Measurements from ENCODE around the gene ARHGAP44. TPM values are rescaled to one million over a fixed set of nuclear protein-coding genes. Genes with fewer than 3 reads are reported as not detected.

ARHGAP44 gene
- total and polyA plus RNA-seq, 10 donors = 0.54 to 2.6 (median 1.6) TPM

DNA sequence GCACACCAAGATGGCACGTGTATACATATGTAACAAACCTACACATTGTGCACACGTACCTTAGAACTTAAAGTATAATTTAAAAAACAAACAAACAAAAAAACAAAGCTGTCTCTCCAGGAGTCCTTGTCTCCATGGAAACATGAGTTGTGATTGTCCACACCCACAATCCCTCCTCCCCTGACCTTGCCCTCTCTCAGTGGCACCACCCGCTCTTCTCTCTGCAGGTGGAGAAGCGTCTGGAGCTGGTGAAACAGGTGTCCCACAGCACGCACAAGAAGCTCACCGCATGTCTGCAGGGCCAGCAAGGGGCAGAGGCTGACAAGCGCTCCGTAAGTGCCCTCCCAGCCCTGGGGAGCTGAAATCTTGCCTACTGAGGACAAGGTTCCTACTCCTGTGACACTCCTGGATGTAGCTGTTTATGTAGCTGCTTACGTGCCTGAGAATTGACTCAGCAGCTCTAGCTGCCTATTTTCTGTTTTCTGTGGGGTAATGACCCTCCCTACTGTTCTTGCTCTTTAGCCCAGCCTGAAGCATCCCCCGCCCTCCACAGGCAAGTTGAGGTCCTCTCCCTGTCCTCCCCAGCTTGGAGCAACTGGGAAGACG, 107.0 kb downstream of the ARHGAP44 start:
- no peaks in the 10 kb centered on the region for H3K4me1 ChIP-seq
- intact Hi-C loops (cut with DNase I; ENCODE audit: low total_unique reads) = no loop called here
- no peaks in the 10 kb centered on the region for H3K36me3 ChIP-seq
- H3K4me3 ChIP-seq = no peak overlapping the region
- DNase-seq = no peak
- H3K27ac ChIP-seq = no peak overlapping the region
- H3K27me3 ChIP-seq (replicated peaks in 1 of 7) = no peaks in the 10 kb centered on the region
- TF ChIP-seq POLR2AphosphoS5 (IDR thresholded peaks at IDR 0.05) = no peak
- TF ChIP-seq, protein P1, sequence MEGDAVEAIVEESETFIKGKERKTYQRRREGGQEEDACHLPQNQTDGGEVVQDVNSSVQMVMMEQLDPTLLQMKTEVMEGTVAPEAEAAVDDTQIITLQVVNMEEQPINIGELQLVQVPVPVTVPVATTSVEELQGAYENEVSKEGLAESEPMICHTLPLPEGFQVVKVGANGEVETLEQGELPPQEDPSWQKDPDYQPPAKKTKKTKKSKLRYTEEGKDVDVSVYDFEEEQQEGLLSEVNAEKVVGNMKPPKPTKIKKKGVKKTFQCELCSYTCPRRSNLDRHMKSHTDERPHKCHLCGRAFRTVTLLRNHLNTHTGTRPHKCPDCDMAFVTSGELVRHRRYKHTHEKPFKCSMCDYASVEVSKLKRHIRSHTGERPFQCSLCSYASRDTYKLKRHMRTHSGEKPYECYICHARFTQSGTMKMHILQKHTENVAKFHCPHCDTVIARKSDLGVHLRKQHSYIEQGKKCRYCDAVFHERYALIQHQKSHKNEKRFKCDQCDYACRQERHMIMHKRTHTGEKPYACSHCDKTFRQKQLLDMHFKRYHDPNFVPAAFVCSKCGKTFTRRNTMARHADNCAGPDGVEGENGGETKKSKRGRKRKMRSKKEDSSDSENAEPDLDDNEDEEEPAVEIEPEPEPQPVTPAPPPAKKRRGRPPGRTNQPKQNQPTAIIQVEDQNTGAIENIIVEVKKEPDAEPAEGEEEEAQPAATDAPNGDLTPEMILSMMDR (IDR thresholded peaks at IDR 0.05 in 8 of 11, conservative IDR thresholded peaks at IDR 0.05 in 3 of 11) = no peak
- TF ChIP-seq POLR2A (IDR thresholded peaks at IDR 0.05) = no peak
- WGBS, 5 donors = 85 to 92% (median 87%) methylated on average over 11 of the region's 11 CpGs
- H3K9me3 ChIP-seq = peaks cover 0 to 42% (median 22%) of the 10 kb centered on the region in 8 donors

DNA sequence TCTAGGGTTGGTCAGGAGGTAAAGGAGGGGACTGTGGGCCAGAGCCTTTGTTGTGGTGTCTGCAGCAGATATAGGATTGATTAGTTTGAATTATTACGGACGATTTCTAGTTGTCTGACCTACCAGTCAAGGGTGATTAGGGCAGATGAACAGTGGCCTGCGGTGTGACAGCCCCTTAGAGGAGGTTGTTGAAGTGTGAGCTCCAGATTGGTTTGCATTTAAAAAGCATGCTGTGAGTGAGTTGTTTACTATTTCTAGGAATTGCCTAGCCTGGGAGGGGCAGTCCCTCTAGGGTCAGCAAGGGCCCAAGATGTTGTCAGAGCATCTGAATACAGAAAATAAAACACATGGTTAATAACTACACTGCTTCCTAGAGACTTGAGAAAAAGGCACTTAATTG, 108.8 kb downstream of the ARHGAP44 start:
- TF ChIP-seq POLR2A (IDR thresholded peaks at IDR 0.05) (no peak), POLR2AphosphoS5 (IDR thresholded peaks at IDR 0.05) (no peak)
- TF ChIP-seq, protein P1 (IDR thresholded peaks at IDR 0.05 in 8 of 11, conservative IDR thresholded peaks at IDR 0.05 in 3 of 11) = no peak
- H3K27ac ChIP-seq = no peak overlapping the region
- no peak for DNase-seq
- 51 to 69% (median 62%) methylated on average over 3 of the region's 3 CpGs for whole genome bisulfite sequencing, 5 donors
- H3K36me3 ChIP-seq = no peaks in the 10 kb centered on the region
- H3K27me3 ChIP-seq (replicated peaks in 1 of 7) = no peaks in the 10 kb centered on the region
- H3K4me1 ChIP-seq = no peaks in the 10 kb centered on the region
- intact Hi-C loops (cut with DNase I; ENCODE audit: low total_unique reads) = no loop called here
- H3K9me3 ChIP-seq = peaks cover 0 to 24% (median 8%) of the 10 kb centered on the region in 8 donors
- no peak overlapping the region for H3K4me3 ChIP-seq

DNA sequence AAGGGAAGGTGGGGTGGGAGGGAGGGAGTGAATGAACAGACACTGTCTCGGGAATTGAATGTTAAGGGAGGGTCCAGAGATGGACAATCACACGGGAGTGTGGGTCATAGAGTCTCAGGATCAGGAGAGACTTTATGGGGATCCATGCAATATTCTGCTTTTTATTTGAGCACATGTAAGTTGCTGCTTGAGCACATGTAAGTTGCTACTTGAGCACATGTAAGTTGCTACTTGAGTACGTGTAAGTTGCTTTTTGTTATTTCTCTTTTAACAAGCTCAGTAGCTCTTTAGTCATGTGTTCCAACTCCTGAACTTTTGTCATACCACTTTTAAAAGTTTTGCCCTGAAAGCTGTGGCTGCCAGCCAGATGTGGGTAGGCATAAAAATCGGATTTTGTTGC, 110.3 kb downstream of the ARHGAP44 start:
- Histone ChIP-seq H3K27ac (no peak overlapping the region), H3K4me1 (no peaks in the 10 kb centered on the region), H3K36me3 (no peaks in the 10 kb centered on the region), H3K27me3 (replicated peaks in 1 of 7) (no peaks in the 10 kb centered on the region), H3K9me3 (peaks cover 0 to 13% (median 1%) of the 10 kb centered on the region in 8 donors), H3K4me3 (no peak overlapping the region)
- TF ChIP-seq POLR2A (IDR thresholded peaks at IDR 0.05) (no peak), POLR2AphosphoS5 (IDR thresholded peaks at IDR 0.05) (no peak)
- TF ChIP-seq, protein P1 (IDR thresholded peaks at IDR 0.05 in 8 of 11, conservative IDR thresholded peaks at IDR 0.05 in 3 of 11) = no peak
- no peak for DNase-seq
- WGBS, 5 donors = 66 to 85% (median 68%) methylated on average over 4 of the region's 4 CpGs
- intact Hi-C loops (cut with DNase I; ENCODE audit: low total_unique reads) = no loop called here

DNA sequence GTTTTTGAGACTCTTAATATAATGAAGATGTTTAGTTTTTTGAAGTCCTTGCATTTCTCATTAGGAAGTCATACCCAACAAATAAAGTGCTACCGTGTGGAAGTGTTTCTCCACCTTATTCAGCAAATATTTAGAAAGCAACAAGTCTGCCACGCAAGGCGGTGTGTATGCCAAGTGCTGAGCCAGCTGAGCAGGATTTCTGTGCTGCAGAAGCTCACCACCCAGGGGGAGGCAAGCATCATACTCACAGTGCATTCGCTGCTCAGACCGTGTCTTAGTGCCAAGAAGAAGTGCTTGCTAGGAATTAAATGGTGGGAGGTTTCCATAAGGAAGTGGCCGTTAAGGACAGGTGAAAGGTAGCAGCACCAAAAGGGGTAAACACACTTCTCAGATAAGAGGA, 111.2 kb downstream of the ARHGAP44 start:
- H3K27me3 ChIP-seq (replicated peaks in 1 of 7) = no peaks in the 10 kb centered on the region
- WGBS, 5 donors = 88 to 94% (median 92%) methylated on average over 6 of the region's 6 CpGs
- no peak overlapping the region for H3K27ac ChIP-seq
- no peak overlapping the region for H3K4me3 ChIP-seq
- peaks cover 0 to 13% (median 0%) of the 10 kb centered on the region in 8 donors for H3K9me3 ChIP-seq
- no peak for TF ChIP-seq POLR2A (IDR thresholded peaks at IDR 0.05)
- no peak for TF ChIP-seq POLR2AphosphoS5 (IDR thresholded peaks at IDR 0.05)
- TF ChIP-seq, protein P1 (IDR thresholded peaks at IDR 0.05 in 8 of 11, conservative IDR thresholded peaks at IDR 0.05 in 3 of 11) = no peak
- no peak for DNase-seq
- H3K4me1 ChIP-seq = no peaks in the 10 kb centered on the region
- intact Hi-C loops (cut with DNase I; ENCODE audit: low total_unique reads) = no loop called here
- no peaks in the 10 kb centered on the region for H3K36me3 ChIP-seq

All from spleen (tissue), 11 donors.